Neural crest cell (in vitro differentiated cells): ENCODE results near the gene DMRTB1. TPM values are rescaled to one million over a fixed set of nuclear protein-coding genes. Genes with fewer than 3 reads are reported as not detected.
A peak's percentile ranks its signal among the peaks of the same experiment; 100 is the strongest.

Source experiments
- DNase-seq: peaks from one replicate; pipeline ENCODE4 v3.0.0; 2021; ENCODE audit warnings: low read depth, mixed read lengths, low spot score
- H3K27ac Mint-ChIP-seq: one replicate; pipeline ENCODE4 v1.8.0; 2021; ENCODE audit warnings: mild to moderate bottlenecking, mixed read lengths; ENCODE audit not compliant: unreplicated experiment
- H3K27me3 Mint-ChIP-seq: 2 replicates; pipeline ENCODE4 v1.8.0; 2021; ENCODE audit warnings: low read depth, mild to moderate bottlenecking, mixed read lengths
- H3K36me3 Mint-ChIP-seq: 2 replicates; pipeline ENCODE4 v1.8.0; 2021; ENCODE audit warnings: low read depth, mild to moderate bottlenecking, mixed read lengths
- H3K4me1 Mint-ChIP-seq: 2 replicates; pipeline ENCODE4 v1.8.0; 2021; ENCODE audit warnings: mixed read lengths
- H3K4me3 Mint-ChIP-seq: one replicate; pipeline ENCODE4 v1.8.0; 2021; ENCODE audit warnings: mild to moderate bottlenecking, mixed read lengths
- H3K9me3 Mint-ChIP-seq: 2 replicates; pipeline ENCODE4 v1.8.0; 2021; ENCODE audit warnings: mixed read lengths
- total RNA-seq: library from RNA; stranded (reverse); gene quantifications from 2 replicates; pipeline ENCODE4 v1.2.1, GENCODE V29; 2021
- TF ChIP-seq, protein P1 (sequence below): fragments of 200-600 bp; sonication (generic); conservative IDR thresholded peaks from 2 replicates; pipeline ENCODE4 v1.5.0; 2021; ENCODE audit warnings: antibody characterized with exemption, mild to moderate bottlenecking

The DMRTB1 gene
- total RNA-seq, 1 donor from 2014 or later = not detected

DNA sequence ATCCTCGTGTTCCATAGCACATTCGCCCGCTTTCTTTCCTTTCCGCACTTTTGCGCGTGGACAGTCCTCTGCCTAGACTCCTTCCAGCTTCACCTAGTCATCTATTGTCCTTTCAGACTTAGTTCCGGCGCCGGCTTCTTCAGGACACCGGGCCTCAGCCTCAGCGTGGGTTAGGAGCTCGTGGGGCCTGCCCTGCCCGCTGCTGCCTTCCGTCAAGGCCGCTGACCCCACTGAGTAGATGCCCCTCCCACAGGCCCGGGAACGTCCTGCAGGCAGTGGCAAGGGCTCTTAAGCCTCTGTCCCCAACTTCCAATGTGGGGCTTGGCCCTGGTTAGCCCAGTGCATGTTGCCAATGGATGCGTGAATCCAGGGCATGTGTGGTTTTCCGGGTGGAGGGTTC lies 11.4 kb downstream of the DMRTB1 start:
- DNase-seq = no peak
- H3K27me3 Mint-ChIP-seq = no peaks in the 10 kb centered on the region
- TF ChIP-seq, protein P1, sequence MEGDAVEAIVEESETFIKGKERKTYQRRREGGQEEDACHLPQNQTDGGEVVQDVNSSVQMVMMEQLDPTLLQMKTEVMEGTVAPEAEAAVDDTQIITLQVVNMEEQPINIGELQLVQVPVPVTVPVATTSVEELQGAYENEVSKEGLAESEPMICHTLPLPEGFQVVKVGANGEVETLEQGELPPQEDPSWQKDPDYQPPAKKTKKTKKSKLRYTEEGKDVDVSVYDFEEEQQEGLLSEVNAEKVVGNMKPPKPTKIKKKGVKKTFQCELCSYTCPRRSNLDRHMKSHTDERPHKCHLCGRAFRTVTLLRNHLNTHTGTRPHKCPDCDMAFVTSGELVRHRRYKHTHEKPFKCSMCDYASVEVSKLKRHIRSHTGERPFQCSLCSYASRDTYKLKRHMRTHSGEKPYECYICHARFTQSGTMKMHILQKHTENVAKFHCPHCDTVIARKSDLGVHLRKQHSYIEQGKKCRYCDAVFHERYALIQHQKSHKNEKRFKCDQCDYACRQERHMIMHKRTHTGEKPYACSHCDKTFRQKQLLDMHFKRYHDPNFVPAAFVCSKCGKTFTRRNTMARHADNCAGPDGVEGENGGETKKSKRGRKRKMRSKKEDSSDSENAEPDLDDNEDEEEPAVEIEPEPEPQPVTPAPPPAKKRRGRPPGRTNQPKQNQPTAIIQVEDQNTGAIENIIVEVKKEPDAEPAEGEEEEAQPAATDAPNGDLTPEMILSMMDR = no peak
- no peaks in the 10 kb centered on the region for H3K36me3 Mint-ChIP-seq
- H3K4me1 Mint-ChIP-seq = peaks cover 10% of the 10 kb centered on the region
- no peaks in the 10 kb centered on the region for H3K9me3 Mint-ChIP-seq
- peak overlapping the region; percentile 9 for H3K4me3 Mint-ChIP-seq
- no peak overlapping the region for H3K27ac Mint-ChIP-seq

DNA sequence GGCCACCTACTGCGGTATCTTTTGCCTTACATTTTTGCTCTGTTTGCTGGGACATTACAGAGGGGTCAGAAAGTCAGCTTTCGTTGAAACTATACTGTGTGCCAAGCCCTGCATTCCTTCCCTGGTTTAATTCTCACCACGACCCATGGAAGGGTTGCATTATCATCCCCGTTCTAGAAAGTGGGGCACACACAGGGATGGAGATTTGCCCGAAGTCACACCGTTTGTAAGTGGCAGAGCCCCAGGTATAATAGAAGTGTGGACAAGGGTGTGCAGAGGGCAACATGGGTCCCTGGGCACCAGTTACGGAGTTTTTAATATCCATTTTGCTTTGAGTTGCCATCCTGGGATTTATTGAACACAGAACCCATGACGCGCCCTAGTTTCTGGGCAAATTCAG lies 11.8 kb downstream of the DMRTB1 start:
- Mint-ChIP-seq H3K4me3 (no peak overlapping the region), H3K4me1 (peaks cover 13% of the 10 kb centered on the region), H3K9me3 (no peaks in the 10 kb centered on the region), H3K36me3 (no peaks in the 10 kb centered on the region), H3K27ac (no peak overlapping the region), H3K27me3 (no peaks in the 10 kb centered on the region)
- DNase-seq = no peak
- TF ChIP-seq, protein P1 = no peak

DNA sequence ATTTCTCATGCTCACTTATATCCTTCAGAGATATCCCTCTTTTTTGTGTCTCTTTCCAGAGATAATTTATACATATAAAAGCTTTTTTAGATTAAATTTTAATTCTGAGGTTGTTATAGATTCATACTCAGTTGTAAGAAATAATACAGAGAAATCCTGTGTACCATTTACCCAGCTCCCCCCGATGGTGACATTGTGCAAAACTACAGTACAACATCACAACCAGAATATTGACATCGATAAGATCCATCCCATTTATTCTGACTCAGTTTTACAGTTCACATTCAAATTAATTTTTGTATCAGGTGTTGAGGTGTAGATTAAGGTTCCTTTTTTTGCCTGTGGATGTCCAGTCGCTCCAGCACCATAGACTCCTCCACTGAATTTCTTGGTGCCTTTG lies 14.3 kb downstream of the DMRTB1 start:
- TF ChIP-seq, protein P1 = peak; percentile 45
- no peaks in the 10 kb centered on the region for H3K9me3 Mint-ChIP-seq
- H3K36me3 Mint-ChIP-seq = no peaks in the 10 kb centered on the region
- DNase-seq = no peak
- H3K4me1 Mint-ChIP-seq = peaks cover 16% of the 10 kb centered on the region
- no peak overlapping the region for H3K27ac Mint-ChIP-seq
- H3K4me3 Mint-ChIP-seq = no peak overlapping the region
- no peaks in the 10 kb centered on the region for H3K27me3 Mint-ChIP-seq

DNA sequence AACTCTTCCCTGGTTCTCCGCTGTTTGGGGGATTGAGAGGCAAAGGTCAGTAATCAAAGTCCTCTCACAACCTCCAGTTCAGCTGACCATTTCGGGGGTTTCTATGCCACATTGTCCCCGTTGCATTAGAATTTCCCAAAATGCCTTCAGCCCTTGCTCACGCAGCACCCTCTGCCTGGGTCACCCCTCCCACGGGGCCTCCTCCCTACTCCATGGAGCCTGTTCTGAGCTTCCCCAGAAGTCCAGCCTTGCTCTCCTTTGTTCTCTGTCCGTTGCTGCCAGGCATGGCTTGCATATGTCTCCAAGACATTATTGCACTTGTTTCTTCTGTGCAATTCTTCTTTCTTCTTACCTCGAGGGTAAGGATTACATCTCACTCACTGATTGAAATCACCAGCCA lies 16.5 kb downstream of the DMRTB1 start:
- TF ChIP-seq, protein P1 = no peak
- no peak overlapping the region for H3K4me3 Mint-ChIP-seq
- H3K27me3 Mint-ChIP-seq = no peaks in the 10 kb centered on the region
- no peaks in the 10 kb centered on the region for H3K9me3 Mint-ChIP-seq
- H3K27ac Mint-ChIP-seq = no peak overlapping the region
- peaks cover 11% of the 10 kb centered on the region for H3K4me1 Mint-ChIP-seq
- no peak for DNase-seq
- H3K36me3 Mint-ChIP-seq = no peaks in the 10 kb centered on the region

DNA sequence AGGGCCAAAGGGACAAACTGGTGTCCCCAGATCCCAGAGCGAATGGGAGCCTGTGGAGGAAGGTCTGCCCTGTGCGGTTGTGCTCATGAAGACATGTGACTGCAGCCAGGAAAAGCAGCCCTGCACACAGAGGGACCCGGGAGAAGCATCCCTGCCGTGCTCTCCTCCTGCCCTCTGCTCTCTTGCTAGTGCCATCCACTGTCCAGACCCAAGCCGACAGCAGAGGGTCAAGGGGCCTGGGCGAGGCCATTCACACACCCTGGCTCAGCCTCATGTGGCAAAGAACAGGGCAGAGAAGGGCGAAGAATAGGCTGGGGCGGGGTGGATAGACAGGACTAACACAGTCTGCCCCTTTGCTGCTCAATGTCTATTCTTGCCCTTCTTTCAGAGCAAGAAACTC lies 17.4 kb downstream of the DMRTB1 start:
- TF ChIP-seq, protein P1 = no peak
- no peak overlapping the region for H3K27ac Mint-ChIP-seq
- no peaks in the 10 kb centered on the region for H3K36me3 Mint-ChIP-seq

More for the DNA sequence above, 17.4 kb downstream of the DMRTB1 start:
- H3K9me3 Mint-ChIP-seq = no peaks in the 10 kb centered on the region
- no peak for DNase-seq
- H3K27me3 Mint-ChIP-seq = no peaks in the 10 kb centered on the region
- no peak overlapping the region for H3K4me3 Mint-ChIP-seq
- peaks cover 6% of the 10 kb centered on the region for H3K4me1 Mint-ChIP-seq
